Keratinocyte (primary cell): ENCODE data around the gene SHE. TPM values are rescaled to one million over a fixed set of nuclear protein-coding genes. Genes with fewer than 3 reads are reported as not detected.

Experiments used
- DNase-seq: peaks from one replicate; pipeline ENCODE4 v3.0.0-alpha.2; 2011; ENCODE audit warnings: low read depth, missing footprints, low spot score
- FAIRE-seq: peaks from 2 replicates; lab custom pipeline; 2011; peaks lifted over from hg19 to GRCh38; lab: Jason Lieb, UNC
- H2AFZ ChIP-seq: 2 replicates; pipeline ENCODE4 v1.6.0; 2012; ENCODE audit warnings: low read length, control low read depth, inconsistent platforms; ENCODE audit not compliant: control insufficient read depth
- H3K27ac ChIP-seq: 2 replicates; pipeline ENCODE4 v1.5.1; 2011; ENCODE audit warnings: low read length; ENCODE audit not compliant: control insufficient read depth, insufficient read depth
- H3K27me3 ChIP-seq: 3 replicates; pipeline ENCODE4 v1.6.0; 2011; ENCODE audit warnings: low read length; ENCODE audit not compliant: control insufficient read depth, insufficient read depth; ENCODE audit errors: extremely low read depth
- H3K36me3 ChIP-seq, 2 experiments: 2 replicates in 1 of 2; 3 replicates in 1 of 2; pipeline ENCODE4 v1.5.1; 2011; ENCODE audit warnings: low read length in 2 of 2, mild to moderate bottlenecking in 1 of 2; ENCODE audit not compliant: control insufficient read depth in 2 of 2, insufficient read depth in 2 of 2; ENCODE audit errors: extremely low read depth in 1 of 2
- H3K4me1 ChIP-seq: 3 replicates; pipeline ENCODE4 v1.5.1; 2011; ENCODE audit warnings: low read length; ENCODE audit not compliant: control insufficient read depth, insufficient read depth; ENCODE audit errors: extremely low read depth
- H3K4me2 ChIP-seq: 3 replicates; pipeline ENCODE4 v1.6.0; 2011; ENCODE audit warnings: low read depth, low read length; ENCODE audit not compliant: control insufficient read depth, insufficient read depth; ENCODE audit errors: extremely low read depth
- H3K4me3 ChIP-seq, 3 experiments: fragments of 200-600 bp in 1 of 3; sonication (generic) in 1 of 3; 2 replicates in 2 of 3; 3 replicates in 1 of 3; pipeline ENCODE4 v1.5.1; 2011 to 2016; ENCODE audit warnings: low read length in 3 of 3, mild to moderate bottlenecking in 3 of 3, control low read depth in 2 of 3, inconsistent platforms in 1 of 3, low read depth in 1 of 3, mixed read lengths in 1 of 3, mixed run types in 1 of 3, moderate library complexity in 1 of 3; ENCODE audit not compliant: control insufficient read depth in 2 of 3, insufficient read depth in 2 of 3; ENCODE audit errors: extremely low read depth in 1 of 3
- H3K79me2 ChIP-seq: 2 replicates; pipeline ENCODE4 v1.6.0; 2012; ENCODE audit warnings: low read length; ENCODE audit not compliant: control insufficient read depth, insufficient read depth
- H3K9ac ChIP-seq: 3 replicates; pipeline ENCODE4 v1.6.0; 2011; ENCODE audit warnings: low read length; ENCODE audit not compliant: control insufficient read depth, insufficient read depth; ENCODE audit errors: extremely low read depth
- H3K9me1 ChIP-seq: 3 replicates; pipeline ENCODE4 v1.6.0; 2011; ENCODE audit warnings: low read length; ENCODE audit not compliant: control insufficient read depth, insufficient read depth; ENCODE audit errors: extremely low read depth
- H3K9me3 ChIP-seq: 2 replicates; pipeline ENCODE4 v1.5.1; 2012; ENCODE audit warnings: low read depth, low read length; ENCODE audit not compliant: control insufficient read depth
- H4K20me1 ChIP-seq: 3 replicates; pipeline ENCODE4 v1.6.0; 2011; ENCODE audit warnings: low read length; ENCODE audit not compliant: control insufficient read depth, insufficient read depth; ENCODE audit errors: extremely low read depth
- EZH2 ChIP-seq: IDR thresholded peaks from one replicate; pipeline ENCODE4 v1.6.1; 2012; ENCODE audit warnings: inconsistent platforms, mild to moderate bottlenecking, low read length, moderate library complexity
- dilution Hi-C: fragments of 300-500 bp; cut with MboI; formaldehyde crosslinking; loops from one replicate; pipeline ENCODE4 v1.7.0; 2020; ENCODE audit warnings: low sequenced_read_pairs; ENCODE audit not compliant: extremely low pct_ligation_motif_present
- polyA plus RNA-seq, 5 experiments: library from polyadenylated mRNA; depleted of rRNA in 3 of 5; stranded (reverse) in 3 of 5; stranded (forward) in 1 of 5; unstranded in 1 of 5; fragments of >200 nt; gene quantifications; 1 replicate in 1 of 5; 2 replicates in 3 of 5; 3 replicates in 1 of 5; pipeline versions ENCODE4 v1.2.1 to v1.2.3, GENCODE V29; 2011 to 2012; ENCODE audit warnings: missing spikeins in 2 of 5, low read depth in 1 of 5, low replicate concordance in 1 of 5
- TF ChIP-seq, protein P1 (sequence below), 3 experiments: IDR thresholded peaks in 1 of 3; conservative IDR thresholded peaks in 1 of 3; optimal IDR thresholded peaks in 1 of 3; 2 replicates in 2 of 3; 3 replicates in 1 of 3; pipeline versions ENCODE3 to v1.5.1; 2011; ENCODE audit warnings: low read length in 3 of 3, mild to moderate bottlenecking in 3 of 3, moderate library complexity in 2 of 3, control low read depth in 1 of 3, inconsistent platforms in 1 of 3; ENCODE audit not compliant: insufficient read depth in 2 of 3; ENCODE audit errors: extremely low read depth in 1 of 3

Gene SHE
- polyA plus RNA-seq, 1 donor (not counting 4 experiments of a cell fraction or from before 2014, with no cell fraction given) = 0.01 TPM

DNA sequence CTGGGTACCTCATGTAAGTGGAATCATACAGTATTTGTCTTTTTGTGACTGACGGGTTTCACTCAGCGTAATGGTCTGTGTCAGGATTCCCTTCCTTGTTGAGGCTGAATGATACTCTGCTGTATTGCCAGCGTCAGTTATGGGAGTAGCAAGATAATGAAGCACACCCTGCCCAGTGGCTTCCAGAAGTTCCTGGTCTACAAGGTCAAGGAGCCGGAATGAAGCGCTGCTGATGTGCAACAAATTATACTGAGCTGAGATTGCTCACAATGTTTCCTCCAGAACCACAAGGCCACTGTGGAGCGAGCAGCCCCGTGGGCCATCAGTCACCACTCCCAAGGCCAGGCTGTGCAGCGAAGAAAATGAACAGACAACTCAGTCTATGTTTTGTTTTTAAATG is 24.2 kb downstream of the SHE start:
- no peaks in the 10 kb centered on the region for H4K20me1 ChIP-seq
- H3K9me1 ChIP-seq = no peaks in the 10 kb centered on the region
- H3K27ac ChIP-seq = no peak overlapping the region
- no peak for DNase-seq
- no peaks in the 10 kb centered on the region for H3K79me2 ChIP-seq
- peaks cover 16% of the 10 kb centered on the region for H3K4me1 ChIP-seq
- TF ChIP-seq EZH2 = no peak
- TF ChIP-seq, protein P1, sequence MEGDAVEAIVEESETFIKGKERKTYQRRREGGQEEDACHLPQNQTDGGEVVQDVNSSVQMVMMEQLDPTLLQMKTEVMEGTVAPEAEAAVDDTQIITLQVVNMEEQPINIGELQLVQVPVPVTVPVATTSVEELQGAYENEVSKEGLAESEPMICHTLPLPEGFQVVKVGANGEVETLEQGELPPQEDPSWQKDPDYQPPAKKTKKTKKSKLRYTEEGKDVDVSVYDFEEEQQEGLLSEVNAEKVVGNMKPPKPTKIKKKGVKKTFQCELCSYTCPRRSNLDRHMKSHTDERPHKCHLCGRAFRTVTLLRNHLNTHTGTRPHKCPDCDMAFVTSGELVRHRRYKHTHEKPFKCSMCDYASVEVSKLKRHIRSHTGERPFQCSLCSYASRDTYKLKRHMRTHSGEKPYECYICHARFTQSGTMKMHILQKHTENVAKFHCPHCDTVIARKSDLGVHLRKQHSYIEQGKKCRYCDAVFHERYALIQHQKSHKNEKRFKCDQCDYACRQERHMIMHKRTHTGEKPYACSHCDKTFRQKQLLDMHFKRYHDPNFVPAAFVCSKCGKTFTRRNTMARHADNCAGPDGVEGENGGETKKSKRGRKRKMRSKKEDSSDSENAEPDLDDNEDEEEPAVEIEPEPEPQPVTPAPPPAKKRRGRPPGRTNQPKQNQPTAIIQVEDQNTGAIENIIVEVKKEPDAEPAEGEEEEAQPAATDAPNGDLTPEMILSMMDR (optimal IDR thresholded peaks at IDR 0.05 in 1 of 3, IDR thresholded peaks at IDR 0.05 in 1 of 3, conservative IDR thresholded peaks at IDR 0.05 in 1 of 3; ENCODE audit: extremely low read depth in 1 of 3, insufficient read depth in 2 of 3, low read length in 3 of 3) = no peak
- dilution Hi-C loops = no loop called here
- H3K4me3 ChIP-seq = no peak overlapping the region
- no peak overlapping the region for H2AFZ ChIP-seq
- no peak overlapping the region for H3K4me2 ChIP-seq
- no peaks in the 10 kb centered on the region for H3K27me3 ChIP-seq
- no peaks in the 10 kb centered on the region for H3K9me3 ChIP-seq
- no peak for FAIRE-seq
- H3K36me3 ChIP-seq = no peaks in the 10 kb centered on the region
- no peak overlapping the region for H3K9ac ChIP-seq

DNA sequence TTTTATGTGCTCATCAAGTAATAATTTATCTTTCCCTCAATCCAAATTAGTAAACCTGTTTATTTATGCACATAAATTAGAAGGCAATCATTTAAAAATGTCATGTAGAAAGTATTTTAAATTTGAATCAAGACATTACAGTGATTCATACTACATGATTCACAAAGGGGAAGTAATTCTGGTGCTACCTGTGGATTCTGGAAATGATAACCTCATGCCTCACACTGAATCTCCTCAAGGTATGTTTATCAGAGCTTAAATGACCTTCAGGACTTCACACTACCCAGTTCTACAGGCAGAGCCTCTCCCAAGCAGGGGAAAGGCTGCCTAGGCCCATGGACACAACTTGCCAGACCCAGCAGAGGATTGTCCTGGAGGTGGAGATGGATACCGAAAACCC is 25.4 kb downstream of the SHE start:
- DNase-seq (no peak), FAIRE-seq (peak; percentile 48)
- Histone ChIP-seq H3K27me3 (no peaks in the 10 kb centered on the region), H3K4me1 (peaks cover 16% of the 10 kb centered on the region), H3K4me3 (no peak overlapping the region), H3K9me1 (no peaks in the 10 kb centered on the region), H3K27ac (no peak overlapping the region), H3K36me3 (no peaks in the 10 kb centered on the region), H3K4me2 (peak overlapping the region; percentile 44), H3K9me3 (no peaks in the 10 kb centered on the region), H4K20me1 (no peaks in the 10 kb centered on the region), H3K79me2 (no peaks in the 10 kb centered on the region), H2AFZ (no peak overlapping the region), H3K9ac (no peak overlapping the region)
- TF ChIP-seq EZH2 = no peak
- TF ChIP-seq, protein P1 (optimal IDR thresholded peaks at IDR 0.05 in 1 of 3, IDR thresholded peaks at IDR 0.05 in 1 of 3, conservative IDR thresholded peaks at IDR 0.05 in 1 of 3; ENCODE audit: extremely low read depth in 1 of 3, insufficient read depth in 2 of 3, low read length in 3 of 3) = no peak
- dilution Hi-C loops = no loop called here
